Lung (tissue), 12 donors: Measurements from ENCODE around the gene CCDC71. TPM values are rescaled to one million over a fixed set of nuclear protein-coding genes. Genes with fewer than 3 reads are reported as not detected.

Source experiments
- ATAC-seq: fragments of 200-7000 bp; cut with Tn5 transposase; one replicate; pipeline ENCODE4 v1.9.1; 2020; ENCODE audit warnings: moderate number of reproducible peaks; ENCODE audit not compliant: insufficient read depth, low FRiP score
- DNase-seq, 3 donors: peaks; one replicate each; pipeline ENCODE4 v3.0.0-alpha.2; 2013 to 2017
- H3K27ac ChIP-seq, 2 donors: one replicate each; pipeline ENCODE4 v1.5.1; 2013; ENCODE audit warnings: mild to moderate bottlenecking in 2 of 2, moderate library complexity in 2 of 2, control low read depth in 1 of 2, inconsistent platforms in 1 of 2, low read depth in 1 of 2, low read length in 1 of 2
- H3K27me3 ChIP-seq, 3 donors: one replicate each; pipeline ENCODE4 v1.5.1; 2013; ENCODE audit warnings: low read length in 2 of 3; ENCODE audit not compliant: control insufficient read depth in 3 of 3, insufficient read depth in 3 of 3
- H3K36me3 ChIP-seq, 4 donors: one replicate each; pipeline ENCODE4 v1.5.1; 2013; ENCODE audit warnings: low read length in 4 of 4, mild to moderate bottlenecking in 1 of 4, moderate library complexity in 1 of 4; ENCODE audit not compliant: control insufficient read depth in 4 of 4, insufficient read depth in 4 of 4
- H3K4me1 ChIP-seq, 5 donors: one replicate each; pipeline ENCODE4 v1.5.1; 2013; ENCODE audit warnings: low read length in 5 of 5, mild to moderate bottlenecking in 2 of 5, moderate library complexity in 1 of 5; ENCODE audit not compliant: control insufficient read depth in 5 of 5, insufficient read depth in 5 of 5
- H3K4me3 ChIP-seq: one replicate; pipeline ENCODE4 v1.5.1; 2013; ENCODE audit warnings: mild to moderate bottlenecking, control low read depth, moderate library complexity
- H3K9ac ChIP-seq, 2 donors: one replicate each; pipeline ENCODE4 v1.5.1; 2013; ENCODE audit warnings: low read length in 2 of 2, control low read depth in 1 of 2; ENCODE audit not compliant: insufficient read depth in 1 of 2
- H3K9me3 ChIP-seq, 4 donors: one replicate each; pipeline ENCODE4 v1.5.1; 2013; ENCODE audit warnings: low read length in 3 of 4, mild to moderate bottlenecking in 1 of 4, moderate library complexity in 1 of 4; ENCODE audit not compliant: control insufficient read depth in 4 of 4, insufficient read depth in 3 of 4
- CTCF ChIP-seq: IDR thresholded peaks from 2 replicates; pipeline ENCODE4 v1.5.1; 2012; ENCODE audit warnings: mild to moderate bottlenecking; ENCODE audit errors: control extremely low read depth, extremely low read depth
- WGBS, 2 donors: extraction: QIAGEN DNeasy Blood & Tissue Kit; methylation state at CpG; one replicate each; pipeline ENCODE4 v1.1.7; 2013; 5-methylcytosine and 5-hydroxymethylcytosine counted together
- polyA plus RNA-seq, 2 donors: library from polyadenylated mRNA; stranded (reverse); fragments of 200-250 nt; gene quantifications; one replicate each; pipeline ENCODE4 v1.2.1, GENCODE V29; 2013
- total RNA-seq, 2 donors: library from RNA; depleted of rRNA in 1 of 2; stranded (reverse); fragments of >200 nt in 1 of 2; gene quantifications; one replicate each; pipeline ENCODE4 v1.2.1, GENCODE V29; 2014 to 2021
- donor health status: control.
- donor health status: control.
- donor health status: Bipolar disorder and iron deficiency.
- donor health status: healthy.
- donor health status: DM: yes; HTN: yes; CAD: no.

Gene CCDC71
- total and polyA plus RNA-seq, 4 donors, result 13.9 to 29.3 (median 20.1) TPM

GRCh38 chr3:49121132-49121736 is 44.9 kb downstream of the CCDC71 start:
- peak overlapping the region in 1 of 2 donors; percentile 46 for H3K9ac ChIP-seq
- peaks cover 0 to 17% (median 8%) of the 10 kb centered on the region in 5 donors for H3K4me1 ChIP-seq
- TF ChIP-seq CTCF, result no peak
- no peaks in the 10 kb centered on the region for H3K27me3 ChIP-seq
- peaks cover 15 to 64% (median 53%) of the 10 kb centered on the region in 4 donors for H3K36me3 ChIP-seq
- ATAC-seq (no peak), DNase-seq (no peak)
- no peaks in the 10 kb centered on the region for H3K9me3 ChIP-seq
- peak overlapping the region; percentile 94 to 97 for H3K27ac ChIP-seq
- 80 to 83% methylated on average over 17 of the region's 17 CpGs for WGBS, 2 donors
- H3K4me3 ChIP-seq, result no peak overlapping the region

- DNase-seq (peak; percentile 94 to 97 (median 94)), ATAC-seq (peak; percentile 90)
- Histone ChIP-seq H3K4me3 (peak within 1 kb of the TSS; percentile 91), H3K27ac (peak within 1 kb of the TSS; percentile 94 to 97), H3K4me1 (peaks cover 0 to 17% (median 8%) of the 10 kb centered on the region in 5 donors), H3K9ac (peak within 1 kb of the TSS; percentile 95 to 97), H3K9me3 (no peaks in the 10 kb centered on the region), H3K27me3 (no peaks in the 10 kb centered on the region), H3K36me3 (peaks cover 18 to 65% (median 53%) of the 10 kb centered on the region in 4 donors)
- TF ChIP-seq CTCF, result no peak
- 0 to 1% methylated on average over 68 to 70 of the region's 70 CpGs for WGBS, 2 donors
These were observed 45.5 kb downstream of the CCDC71 start, which contains the start of gene USP19 for GRCh38 chr3:49120438-49121131. Gene USP19 (minus strand): TSS chr3:49120823. CDS start chr3:49119145, 1,678 bp downstream.

- WGBS, 2 donors, result 0 to 1% methylated on average over 9 of the region's 9 CpGs
- no peak for TF ChIP-seq CTCF
- peak overlapping the region; percentile 94 to 97 for H3K27ac ChIP-seq
- ATAC-seq, result no peak
- no peak for DNase-seq
- H3K9ac ChIP-seq, result peak overlapping the region; percentile 95 to 97
- no peaks in the 10 kb centered on the region for H3K9me3 ChIP-seq
- H3K27me3 ChIP-seq, result no peaks in the 10 kb centered on the region
- peaks cover 0 to 17% (median 8%) of the 10 kb centered on the region in 5 donors for H3K4me1 ChIP-seq
- peaks cover 18 to 67% (median 55%) of the 10 kb centered on the region in 4 donors for H3K36me3 ChIP-seq
- H3K4me3 ChIP-seq, result peak overlapping the region; percentile 91
These were observed 46.1 kb downstream of the CCDC71 start for GRCh38 chr3:49120096-49120437.
